HepG2 (cell line): Measurements from ENCODE around the gene ALPK3. TPM values are rescaled to one million over a fixed set of nuclear protein-coding genes. Genes with fewer than 3 reads are reported as not detected.

ENCODE experiments used
- CEBPG ChIP-seq: IDR thresholded peaks from 2 replicates; pipeline ENCODE4 v1.6.1; 2016
- CTCF ChIP-seq: sonication (generic); formaldehyde crosslinking; IDR thresholded peaks from 2 replicates; pipeline ENCODE4 v1.5.0; 2020; ENCODE audit warnings: mild to moderate bottlenecking, missing genetic modification reagents, moderate library complexity
- MAFK ChIP-seq, 2 experiments: IDR thresholded peaks in 1 of 2; conservative IDR thresholded peaks in 1 of 2; 2 replicates each; pipeline ENCODE4 v1.6.1; 2011; ENCODE audit warnings: improper control_type of control experiment in 2 of 2, low read length in 2 of 2
- RFX1 ChIP-seq: fragments of 450-650 bp; IDR thresholded peaks from 2 replicates; pipeline ENCODE4 v1.6.1; 2017
- ZBTB40 ChIP-seq, 2 experiments: fragments of 450-650 bp in 1 of 2; sonication (generic) in 1 of 2; formaldehyde crosslinking in 1 of 2; IDR thresholded peaks; 2 replicates each; pipeline versions ENCODE4 v1.6.1 to v1.8.0; 2016 to 2022; ENCODE audit warnings: antibody characterized with exemption in 1 of 2, mild to moderate bottlenecking in 1 of 2, missing genetic modification reagents in 1 of 2
- ZNF263 ChIP-seq: sonication (generic); formaldehyde crosslinking; IDR thresholded peaks from 2 replicates; pipeline ENCODE4 v1.4.0; 2020; ENCODE audit warnings: missing genetic modification reagents
- ZNF543 ChIP-seq: sonication (generic); formaldehyde crosslinking; IDR thresholded peaks from 2 replicates; pipeline ENCODE4 v1.4.0; 2020; ENCODE audit warnings: mild to moderate bottlenecking, missing genetic modification reagents
- polyA plus RNA-seq, 8 experiments: library from polyadenylated mRNA; depleted of rRNA in 3 of 8; stranded (reverse) in 7 of 8; unstranded in 1 of 8; fragments of >200 nt; fragmentation: Illumina TruSeq in 4 of 8; extraction: Trizol in 4 of 8; gene quantifications; 2 replicates each; pipeline versions ENCODE4 v1.2.1 to v1.2.3, GENCODE V29; 2011 to 2016; ENCODE audit warnings: low read depth in 4 of 8, missing spikeins in 1 of 8, mixed read lengths in 1 of 8; ENCODE audit not compliant: insufficient read depth in 1 of 8
- total RNA-seq, 5 experiments: library from RNA; depleted of rRNA; stranded (reverse); fragments of >200 nt; fragmentation: Illumina TruSeq; extraction: Trizol; gene quantifications; 2 replicates each; pipeline ENCODE4 v1.2.3, GENCODE V29; 2016; ENCODE audit warnings: low read depth in 1 of 5
- TF ChIP-seq, protein P1 (sequence below): sonication (generic); formaldehyde crosslinking; IDR thresholded peaks from 2 replicates; pipeline ENCODE4 v1.8.1; 2023; ENCODE audit warnings: mild to moderate bottlenecking, inconsistent platforms, moderate library complexity, missing genetic modification reagents, borderline replicate concordance

ALPK3 gene
- total and polyA plus RNA-seq, 2 of the 13 experiments (the other 11 are each of a cell fraction or from before 2014, with no cell fraction given), result 0.04 to 0.42 TPM

DNA sequence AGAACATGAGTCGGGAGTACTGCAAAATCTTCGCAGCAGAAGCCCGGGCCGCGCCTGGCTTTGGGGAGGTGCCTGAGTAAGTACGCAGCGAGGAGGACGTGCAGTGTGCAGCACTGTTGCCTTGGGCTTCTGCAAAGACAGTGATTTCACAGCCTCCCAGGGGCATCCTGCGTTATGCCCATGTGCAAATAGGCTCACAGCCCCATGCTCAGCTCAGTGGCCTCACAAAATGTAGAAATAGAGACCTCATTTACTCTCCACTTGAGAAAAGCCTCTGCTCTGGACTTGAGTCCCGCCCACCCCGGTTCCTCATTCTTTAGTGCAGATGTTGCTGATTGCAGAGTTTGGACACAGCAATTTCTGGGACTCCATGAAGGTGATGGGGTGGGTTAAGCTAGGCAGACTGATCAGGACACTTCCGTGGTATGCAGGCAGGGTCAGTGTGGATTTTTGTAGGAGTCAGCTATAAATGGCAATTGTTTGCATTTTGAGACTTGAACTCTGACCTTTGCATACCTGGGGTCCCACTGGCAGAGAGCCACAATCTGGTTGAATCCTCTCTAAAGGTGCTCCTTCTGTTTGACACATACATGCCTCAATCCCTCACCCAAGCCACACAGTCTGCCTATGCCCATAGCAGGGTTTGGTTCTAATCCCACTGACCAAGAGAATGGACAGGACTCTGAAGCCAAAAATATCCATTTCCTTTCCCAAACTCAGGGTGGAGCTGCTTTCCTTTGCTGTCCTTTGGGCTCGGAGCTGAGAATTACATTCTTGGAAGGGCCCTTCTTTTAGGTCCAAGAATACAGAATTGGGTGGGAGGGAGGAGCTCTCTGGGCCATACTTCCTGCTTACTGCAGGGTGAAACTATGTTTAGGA, 46.6 kb downstream of the ALPK3 start (continued):
- TF ChIP-seq RFX1 (no peak), ZNF543 (CRISPR knock-in tag) (no peak), ZBTB40 (IDR thresholded peaks at IDR 0.05) (no peak), ZBTB40 (CRISPR knock-in tag; IDR thresholded peaks at IDR 0.05) (no peak), ZNF263 (CRISPR knock-in tag) (peak; percentile 70), CEBPG (CRISPR knock-in tag) (no peak), MAFK (conservative IDR thresholded peaks at IDR 0.05 in 1 of 2, IDR thresholded peaks at IDR 0.05 in 1 of 2; ENCODE audit: low read length in 2 of 2) (peak; percentile 58 to 68), CTCF (CRISPR knock-in tag) (peak; percentile 47)
- TF ChIP-seq, protein P1, sequence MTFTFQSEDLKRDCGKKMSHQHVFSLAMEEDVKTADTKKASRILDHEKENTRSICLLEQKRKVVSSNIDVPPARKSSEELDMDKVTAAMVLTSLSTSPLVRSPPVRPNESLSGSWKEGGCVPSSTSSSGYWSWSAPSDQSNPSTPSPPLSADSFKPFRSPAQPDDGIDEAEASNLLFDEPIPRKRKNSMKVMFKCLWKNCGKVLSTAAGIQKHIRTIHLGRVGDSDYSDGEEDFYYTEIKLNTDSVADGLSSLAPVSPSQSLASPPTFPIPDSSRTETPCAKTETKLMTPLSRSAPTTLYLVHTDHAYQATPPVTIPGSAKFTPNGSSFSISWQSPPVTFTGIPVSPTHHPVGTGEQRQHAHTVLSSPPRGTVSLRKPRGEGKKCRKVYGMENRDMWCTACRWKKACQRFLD (CRISPR knock-in tag), result no peak
